HG03439 (cell line): Measurements from ENCODE around the gene FMNL2.

ENCODE experiments used
- ATAC-seq: cut with Tn5 transposase; IDR thresholded peaks from one replicate; pipeline ENCODE4 v1.9.1; 2021; ENCODE audit warnings: mild to moderate bottlenecking, moderate library complexity; ENCODE audit not compliant: unreplicated experiment

The FMNL2 gene

GRCh38 chr2:152603166-152603565 is 268.2 kb downstream of the FMNL2 start:
- ATAC-seq: no peak

- no peak for ATAC-seq
Observed at GRCh38 chr2:152606081-152606480, 271.1 kb downstream of the FMNL2 start.

- ATAC-seq: no peak
Observed at GRCh38 chr2:152606941-152607340, 272.0 kb downstream of the FMNL2 start.

GRCh38 chr2:152607793-152608300 is 272.9 kb downstream of the FMNL2 start:
- no peak for ATAC-seq

GRCh38 chr2:152609154-152609553 is 274.2 kb downstream of the FMNL2 start:
- no peak for ATAC-seq

GRCh38 chr2:152609699-152610098 is 274.7 kb downstream of the FMNL2 start:
- no peak for ATAC-seq

- ATAC-seq: peak; percentile 61
Observed at GRCh38 chr2:152611458-152612231, 276.7 kb downstream of the FMNL2 start.

GRCh38 chr2:152613235-152613634 is 278.3 kb downstream of the FMNL2 start:
- no peak for ATAC-seq

GRCh38 chr2:152615177-152615576 is 280.2 kb downstream of the FMNL2 start:
- ATAC-seq: no peak

GRCh38 chr2:152617456-152618192 is 282.6 kb downstream of the FMNL2 start:
- ATAC-seq: no peak

GRCh38 chr2:152618193-152618564 is 283.2 kb downstream of the FMNL2 start:
- no peak for ATAC-seq

GRCh38 chr2:152620208-152620607 is 285.2 kb downstream of the FMNL2 start:
- no peak for ATAC-seq

- ATAC-seq: no peak
Observed at GRCh38 chr2:152620985-152621384, 286.0 kb downstream of the FMNL2 start.

GRCh38 chr2:152622219-152622618 is 287.2 kb downstream of the FMNL2 start:
- no peak for ATAC-seq

GRCh38 chr2:152623076-152623740 is 288.2 kb downstream of the FMNL2 start:
- no peak for ATAC-seq

- ATAC-seq: no peak
Observed at GRCh38 chr2:152623775-152624174, 288.8 kb downstream of the FMNL2 start.

- ATAC-seq: no peak
Observed at GRCh38 chr2:152624805-152625204, 289.8 kb downstream of the FMNL2 start.

- no peak for ATAC-seq
Observed at GRCh38 chr2:152626911-152627339, 292.0 kb downstream of the FMNL2 start.

- no peak for ATAC-seq
Observed at GRCh38 chr2:152627351-152627957, 292.5 kb downstream of the FMNL2 start.

GRCh38 chr2:152629202-152629601 is 294.2 kb downstream of the FMNL2 start:
- no peak for ATAC-seq

- no peak for ATAC-seq
Observed at GRCh38 chr2:152630466-152630865, 295.5 kb downstream of the FMNL2 start.
